Small intestine (tissue), 7 donors: ENCODE measurements around the gene POU5F1. TPM values are rescaled to one million over a fixed set of nuclear protein-coding genes. Genes with fewer than 3 reads are reported as not detected.
"Not testable (repeated sequence)": the region's sequence is repeated elsewhere in the genome, so short reads cannot be mapped to it uniquely, and the experiment has no call there.

Experiments
- DNase-seq, 2 donors: peaks; one replicate each; pipeline versions ENCODE4 v3.0.0 to v3.0.0-alpha.2; 2013
- FAIRE-seq: peaks from 2 replicates; lab custom pipeline; 2012; peaks lifted over from hg19 to GRCh38; lab: Jason Lieb, UNC
- H3K27ac ChIP-seq, 3 donors: one replicate each; pipeline ENCODE4 v1.5.1; 2013; ENCODE audit warnings: low read length in 2 of 3, mild to moderate bottlenecking in 2 of 3, control low read depth in 1 of 3, inconsistent platforms in 1 of 3, low read depth in 1 of 3, moderate library complexity in 1 of 3
- H3K27me3 ChIP-seq, 3 donors: one replicate each; pipeline ENCODE4 v1.6.1; 2013; ENCODE audit warnings: low read length in 3 of 3, inconsistent platforms in 1 of 3; ENCODE audit not compliant: control insufficient read depth in 3 of 3, insufficient read depth in 3 of 3
- H3K36me3 ChIP-seq, 3 donors: one replicate each; pipeline ENCODE4 v1.6.1; 2013; ENCODE audit warnings: low read length in 3 of 3, inconsistent platforms in 1 of 3, low read depth in 1 of 3, mild to moderate bottlenecking in 1 of 3, moderate library complexity in 1 of 3; ENCODE audit not compliant: control insufficient read depth in 3 of 3, insufficient read depth in 2 of 3
- H3K4me1 ChIP-seq, 3 donors: one replicate each; pipeline ENCODE4 v1.6.1; 2013; ENCODE audit warnings: low read length in 2 of 3, inconsistent platforms in 1 of 3, low read depth in 1 of 3, mild to moderate bottlenecking in 1 of 3, moderate library complexity in 1 of 3; ENCODE audit not compliant: control insufficient read depth in 3 of 3, insufficient read depth in 2 of 3
- H3K4me3 ChIP-seq, 3 donors: one replicate each; pipeline ENCODE4 v1.5.1; 2013; ENCODE audit warnings: low read length in 3 of 3, control low read depth in 1 of 3, inconsistent platforms in 1 of 3, low read depth in 1 of 3, mild to moderate bottlenecking in 1 of 3, moderate library complexity in 1 of 3
- H3K9me3 ChIP-seq, 2 donors: one replicate each; pipeline ENCODE4 v1.6.1; 2013; ENCODE audit warnings: low read depth in 1 of 2, low read length in 1 of 2; ENCODE audit not compliant: control insufficient read depth in 2 of 2, insufficient read depth in 1 of 2
- WGBS, 3 donors: extraction: QIAGEN DNeasy Blood & Tissue Kit; methylation state at CpG; one replicate each; pipeline ENCODE4 v1.1.7; 2013; 5-methylcytosine and 5-hydroxymethylcytosine counted together
- polyA plus RNA-seq, 4 donors: library from polyadenylated mRNA; stranded (reverse) in 3 of 4; unstranded in 1 of 4; fragments of 200-250 nt in 3 of 4; fragments of 120-200 nt in 1 of 4; gene quantifications; one replicate each; pipeline versions ENCODE4 v1.2.1 to v1.2.3, GENCODE V29; 2013
- donor health status: healthy with polysubstance abuse.
- donor health status: control.
- donor health status: control.
- donor health status: Bipolar disorder and iron deficiency.
- donor health status: healthy.

The POU5F1 gene
- polyA plus RNA-seq, 4 donors: 0.10 to 32.0 (median 18.4) TPM

DNA sequence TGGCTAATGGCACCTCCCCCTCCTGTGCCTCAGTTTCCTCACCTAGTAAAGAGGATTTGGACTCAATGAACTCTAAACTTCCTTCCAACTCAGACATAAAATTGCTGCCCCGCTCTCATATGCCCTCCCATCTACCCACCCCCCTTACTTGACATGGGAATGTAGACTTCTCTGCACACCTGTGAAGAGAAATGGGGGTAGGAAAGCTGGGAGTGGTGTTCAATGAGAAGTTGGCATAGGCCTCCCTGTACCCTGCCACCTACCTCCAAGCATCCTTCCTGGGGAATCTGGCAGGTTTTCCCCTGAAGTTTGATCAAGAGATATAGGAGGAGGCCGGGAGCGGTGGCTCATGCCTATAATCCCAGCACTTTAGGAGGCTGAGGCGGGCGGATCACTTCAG, 3.9 kb upstream of the POU5F1 start:
- Histone ChIP-seq H3K9me3 (no peaks in the 10 kb centered on the region), H3K36me3 (no peaks in the 10 kb centered on the region), H3K27me3 (peaks cover 0 to 6% (median 0%) of the 10 kb centered on the region in 3 donors), H3K27ac (no peak overlapping the region), H3K4me3 (no peak overlapping the region), H3K4me1 (peaks cover 0 to 4% (median 2%) of the 10 kb centered on the region in 3 donors)
- 85 to 86% (median 86%) methylated on average over 5 of the region's 5 CpGs for WGBS, 3 donors
- FAIRE-seq (no peak), DNase-seq (no peak)

DNA sequence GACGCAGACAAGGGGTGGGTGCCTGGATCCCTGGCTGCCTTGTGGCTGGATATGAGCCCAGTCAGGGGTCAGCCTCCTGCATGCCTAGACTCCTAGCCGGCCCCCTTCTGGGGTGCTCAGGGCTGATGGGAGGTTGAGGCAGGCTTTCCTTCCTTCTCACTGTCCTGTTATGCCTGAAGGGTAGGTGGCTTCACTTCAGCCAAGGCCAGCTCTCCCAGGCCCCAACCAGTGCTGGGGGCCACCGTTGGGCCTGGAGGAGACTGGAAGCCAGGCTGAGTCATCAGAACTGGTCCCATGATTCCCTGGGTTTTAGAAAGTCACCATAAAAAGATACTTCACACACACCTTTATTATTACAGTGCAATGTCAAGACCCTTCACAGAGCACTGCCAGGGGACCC, 2.9 kb upstream of the POU5F1 start:
- no peak overlapping the region for H3K27ac ChIP-seq

DNA sequence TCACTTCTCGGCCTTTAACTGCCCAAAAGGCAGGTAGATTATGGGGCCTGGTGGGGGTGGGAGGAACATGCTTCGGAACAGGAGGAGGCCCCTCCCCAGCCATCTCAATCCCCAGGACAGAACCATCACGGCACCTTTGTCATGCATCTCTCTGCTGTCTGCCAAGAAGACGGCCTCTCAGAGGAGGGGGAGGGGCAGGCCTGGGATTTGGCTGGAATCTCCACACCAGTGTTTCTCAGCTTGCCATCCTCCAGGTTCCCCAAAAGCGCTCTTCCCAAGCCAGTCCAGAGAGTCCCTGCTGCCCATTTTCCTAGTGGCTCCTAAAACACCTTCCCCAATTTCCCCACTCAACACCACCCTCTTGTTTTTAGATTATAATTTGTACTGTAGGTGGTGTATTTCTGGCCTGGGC, 2.5 kb upstream of the POU5F1 start:
- no peak for DNase-seq
- H3K36me3 ChIP-seq: no peaks in the 10 kb centered on the region
- 76 to 79% (median 76%) methylated on average over 4 to 5 of the region's 5 CpGs for WGBS, 3 donors
- H3K9me3 ChIP-seq: no peaks in the 10 kb centered on the region
- FAIRE-seq: no peak
- H3K27me3 ChIP-seq: peaks cover 0 to 6% (median 0%) of the 10 kb centered on the region in 3 donors
- no peak overlapping the region for H3K4me3 ChIP-seq
- no peaks in the 10 kb centered on the region for H3K4me1 ChIP-seq
- H3K27ac ChIP-seq: no peak overlapping the region

More for the DNA sequence above, 2.9 kb upstream of the POU5F1 start:
- WGBS, 3 donors: 72 to 74% (median 73%) methylated on average over 3 of the region's 3 CpGs
- H3K9me3 ChIP-seq: no peaks in the 10 kb centered on the region
- H3K4me3 ChIP-seq: no peak overlapping the region
- H3K4me1 ChIP-seq: no peaks in the 10 kb centered on the region
- FAIRE-seq: no peak
- H3K27me3 ChIP-seq: peaks cover 0 to 6% (median 0%) of the 10 kb centered on the region in 3 donors
- DNase-seq: no peak
- no peaks in the 10 kb centered on the region for H3K36me3 ChIP-seq

DNA sequence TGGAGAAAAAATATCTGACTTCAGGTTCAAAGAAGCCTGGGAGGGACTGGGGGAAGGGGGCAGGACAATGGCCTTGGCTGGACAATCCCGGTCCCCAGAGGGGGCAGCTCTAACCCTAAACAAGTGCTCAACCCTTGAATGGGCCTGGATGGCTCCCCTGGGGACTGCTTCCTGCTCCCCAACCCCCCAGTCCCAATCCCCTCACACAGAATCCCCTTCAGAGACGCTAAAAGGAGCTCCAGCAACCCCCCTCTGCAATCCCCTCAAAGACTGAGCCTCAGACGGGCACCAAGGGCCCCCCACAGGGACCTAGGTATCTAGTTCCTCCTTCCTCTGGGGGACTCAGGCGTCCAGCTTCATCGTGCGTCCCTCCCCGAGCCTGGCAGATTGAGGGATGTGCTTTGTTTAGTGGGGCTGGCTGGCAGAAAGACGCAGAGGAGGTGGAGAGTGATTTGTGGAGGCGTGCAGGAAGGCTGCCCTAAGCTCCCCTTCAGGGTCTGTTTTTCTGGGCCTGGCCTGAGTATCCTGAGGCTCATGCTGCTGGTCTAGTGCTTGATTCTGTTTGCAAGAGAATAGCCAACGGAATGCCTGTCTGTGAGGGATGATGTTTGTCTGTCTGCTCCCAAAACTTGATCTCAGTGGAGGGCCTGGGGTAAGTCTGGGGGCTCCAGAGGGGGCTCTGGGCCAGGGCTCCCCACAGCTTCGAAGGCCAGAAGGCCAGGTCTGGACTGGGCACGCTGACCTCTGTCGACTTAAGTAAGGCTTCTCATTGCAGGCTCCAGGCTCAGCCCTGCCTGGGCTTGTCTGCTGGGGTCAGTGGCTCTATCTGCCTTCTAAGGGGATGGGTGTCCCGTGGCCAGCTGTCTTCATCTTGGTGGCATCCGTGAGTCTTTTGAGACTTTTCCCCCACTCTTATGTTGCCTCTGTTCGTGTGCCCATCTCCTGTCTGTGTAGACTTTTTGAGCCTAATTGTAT, 1.7 kb upstream of the POU5F1 start:
- 62 to 87% (median 80%) methylated on average over 16 of the region's 16 CpGs for WGBS, 3 donors
- H3K27me3 ChIP-seq: peaks cover 0 to 6% (median 0%) of the 10 kb centered on the region in 3 donors
- H3K27ac ChIP-seq: no peak overlapping the region
- no peaks in the 10 kb centered on the region for H3K4me1 ChIP-seq
- no peaks in the 10 kb centered on the region for H3K36me3 ChIP-seq
- FAIRE-seq (no peak), DNase-seq (no peak)
- no peak overlapping the region for H3K4me3 ChIP-seq
- no peaks in the 10 kb centered on the region for H3K9me3 ChIP-seq

DNA sequence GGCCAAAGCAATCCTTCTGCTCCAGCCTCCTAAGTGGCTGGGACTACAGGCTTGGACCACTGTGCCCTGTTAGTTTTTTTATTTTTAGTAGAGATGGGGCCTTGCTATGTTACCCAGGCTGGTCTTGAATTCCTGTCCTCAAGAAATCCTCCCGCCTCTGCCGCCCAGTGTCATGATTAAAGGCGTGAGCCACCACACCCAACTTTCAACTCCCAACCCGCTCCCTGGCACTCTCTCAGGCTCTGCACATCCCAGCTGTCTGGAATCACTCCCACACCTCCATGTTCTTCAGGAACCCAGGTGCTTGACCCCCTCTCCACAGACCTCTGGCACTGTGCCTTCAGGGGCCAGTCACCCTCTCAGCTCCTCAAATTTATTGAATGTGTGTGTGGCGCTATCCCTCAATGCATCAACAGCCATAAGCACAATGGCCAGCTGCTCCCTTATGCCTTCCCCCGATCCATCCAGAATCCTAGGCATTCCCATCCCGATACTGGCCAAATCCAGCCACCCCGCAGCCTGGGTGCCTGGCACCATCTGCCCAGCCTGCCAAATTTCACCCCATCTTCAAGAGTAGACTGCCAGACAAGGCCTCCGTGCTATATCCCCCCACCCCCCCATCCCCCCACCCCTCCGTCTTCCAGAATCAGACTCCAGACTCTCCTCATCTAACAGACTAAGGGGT, 647 bp upstream of the POU5F1 start:
- DNase-seq: no peak
- Histone ChIP-seq H3K27ac (no peak overlapping the region), H3K4me3 (no peak overlapping the region), H3K27me3 (peaks cover 0 to 6% (median 0%) of the 10 kb centered on the region in 3 donors), H3K9me3 (no peaks in the 10 kb centered on the region), H3K4me1 (no peaks in the 10 kb centered on the region), H3K36me3 (no peaks in the 10 kb centered on the region)
- no peak for FAIRE-seq
- 85 to 93% (median 87%) methylated on average over 10 of the region's 10 CpGs for WGBS, 3 donors

DNA sequence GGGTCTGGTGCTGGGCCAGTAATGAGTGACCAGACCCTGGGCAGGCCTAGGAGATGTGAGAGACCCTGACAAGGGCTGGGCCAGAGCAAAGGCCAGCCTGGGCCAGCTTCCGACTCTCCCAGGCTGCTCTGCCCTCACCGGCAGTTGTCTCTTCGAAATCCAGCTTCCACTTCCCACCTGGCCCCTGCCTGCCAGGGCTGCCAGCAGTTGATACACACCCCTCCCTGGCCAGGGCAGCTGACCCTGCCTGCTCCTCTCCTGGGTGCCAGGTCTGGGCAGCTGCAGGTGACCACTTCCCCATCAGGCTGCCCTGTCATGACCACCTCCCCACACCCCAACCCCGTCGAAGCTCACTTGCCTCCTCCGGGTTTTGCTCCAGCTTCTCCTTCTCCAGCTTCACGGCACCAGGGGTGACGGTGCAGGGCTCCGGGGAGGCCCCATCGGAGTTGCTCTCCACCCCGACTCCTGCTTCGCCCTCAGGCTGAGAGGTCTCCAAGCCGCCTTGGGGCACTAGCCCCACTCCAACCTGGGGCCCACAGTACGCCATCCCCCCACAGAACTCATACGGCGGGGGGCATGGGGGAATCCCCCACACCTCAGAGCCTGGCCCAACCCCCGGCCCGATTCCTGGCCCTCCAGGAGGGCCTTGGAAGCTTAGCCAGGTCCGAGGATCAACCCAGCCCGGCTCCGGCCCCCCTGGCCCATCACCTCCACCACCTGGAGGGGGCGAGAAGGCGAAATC, 453 bp downstream of the POU5F1 start:
- H3K27ac ChIP-seq, H3K36me3 ChIP-seq, H3K4me1 ChIP-seq, H3K9me3 ChIP-seq, H3K27me3 ChIP-seq, H3K4me3 ChIP-seq, FAIRE-seq, DNase-seq: not testable (repeated sequence)
- WGBS, 3 donors: 67 to 89% (median 88%) methylated on average over 19 to 23 of the region's 23 CpGs

DNA sequence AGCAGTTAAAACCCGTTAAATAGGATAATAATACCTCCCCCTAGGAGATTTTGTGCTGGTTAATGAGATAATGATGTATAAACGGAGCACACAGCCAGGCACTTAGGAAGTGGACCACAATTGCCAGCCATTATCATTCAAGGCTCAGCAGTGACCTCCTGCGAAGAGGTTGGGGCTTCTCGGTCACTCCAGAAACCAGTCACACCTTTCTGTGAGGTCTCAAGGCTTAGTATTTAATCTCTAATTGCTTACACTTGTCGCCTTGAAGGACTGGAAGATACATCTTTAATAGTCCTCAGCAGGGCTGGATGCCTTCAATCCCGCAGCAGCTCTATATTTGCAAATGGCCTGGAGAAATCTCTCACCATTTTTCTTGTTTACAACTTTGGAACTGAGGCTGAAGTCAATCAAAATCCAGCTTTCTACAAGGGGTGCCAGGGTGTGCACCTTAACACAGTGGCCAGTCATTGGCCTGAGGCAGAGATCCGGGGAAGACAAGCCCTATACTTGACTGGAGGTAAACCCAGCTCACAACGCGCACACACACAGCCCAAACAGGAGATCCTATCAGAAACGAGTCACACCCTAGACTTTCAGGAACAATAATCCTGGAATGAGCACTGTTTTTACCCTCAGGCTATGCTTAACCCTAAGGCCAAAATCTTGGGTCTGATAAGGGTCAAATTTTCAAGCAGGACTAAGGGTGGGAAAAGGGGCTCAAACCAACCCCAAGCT, 1.2 kb downstream of the POU5F1 start:
- H3K4me3 ChIP-seq: no peak overlapping the region
- H3K36me3 ChIP-seq: no peaks in the 10 kb centered on the region
- no peak overlapping the region for H3K27ac ChIP-seq
- DNase-seq: no peak
- WGBS, 3 donors: 76 to 84% (median 80%) methylated on average over 10 of the region's 10 CpGs
- FAIRE-seq: no peak
- no peaks in the 10 kb centered on the region for H3K4me1 ChIP-seq
- H3K9me3 ChIP-seq: no peaks in the 10 kb centered on the region
- peaks cover 0 to 6% (median 0%) of the 10 kb centered on the region in 3 donors for H3K27me3 ChIP-seq
